Mesenchymal stem cell (in vitro differentiated cells and primary cell): Measurements from ENCODE around the gene SORL1.

Experiments
- DNase-seq: peaks from one replicate; pipeline ENCODE4 v3.0.0-alpha.2; 2013
- H2AFZ ChIP-seq: one replicate; pipeline ENCODE4 v1.6.1; 2013; ENCODE audit warnings: low read depth, mild to moderate bottlenecking, control low read depth, inconsistent platforms, low read length, moderate library complexity
- H2AK5ac ChIP-seq: 2 replicates; pipeline ENCODE4 v1.6.1; 2013; ENCODE audit warnings: low read length, moderate library complexity, mild to moderate bottlenecking, inconsistent platforms; ENCODE audit not compliant: severe bottlenecking
- H2BK120ac ChIP-seq: one replicate; pipeline ENCODE4 v1.6.1; 2013; ENCODE audit warnings: low read depth, mild to moderate bottlenecking, inconsistent platforms, low read length, moderate library complexity
- H2BK12ac ChIP-seq, 2 experiments: one replicate each; pipeline ENCODE4 v1.6.1; 2013; ENCODE audit warnings: inconsistent platforms in 2 of 2, low read length in 2 of 2, mild to moderate bottlenecking in 2 of 2, moderate library complexity in 2 of 2, control low read depth in 1 of 2
- H2BK15ac ChIP-seq: one replicate; pipeline ENCODE4 v1.6.1; 2013; ENCODE audit warnings: mild to moderate bottlenecking, low read depth, inconsistent platforms; ENCODE audit not compliant: poor library complexity, severe bottlenecking
- H2BK5ac ChIP-seq: 2 replicates; pipeline ENCODE4 v1.6.1; 2013; ENCODE audit warnings: low read depth, mild to moderate bottlenecking, low read length, control low read depth, inconsistent platforms; ENCODE audit not compliant: poor library complexity, severe bottlenecking
- H3K14ac ChIP-seq, 2 experiments: one replicate each; pipeline ENCODE4 v1.6.1; 2013; ENCODE audit warnings: inconsistent platforms in 2 of 2, low read length in 2 of 2, control low read depth in 1 of 2, mild to moderate bottlenecking in 1 of 2, moderate library complexity in 1 of 2
- H3K18ac ChIP-seq, 2 experiments: one replicate each; pipeline ENCODE4 v1.6.1; 2013; ENCODE audit warnings: inconsistent platforms in 2 of 2, low read length in 2 of 2, control low read depth in 1 of 2, low read depth in 1 of 2, mild to moderate bottlenecking in 1 of 2
- H3K23ac ChIP-seq, 2 experiments: one replicate each; pipeline ENCODE4 v1.6.1; 2013; ENCODE audit warnings: inconsistent platforms in 2 of 2, low read length in 2 of 2, mild to moderate bottlenecking in 2 of 2, moderate library complexity in 2 of 2, control low read depth in 1 of 2
- H3K27ac ChIP-seq: 2 replicates; pipeline ENCODE4 v1.5.1; 2013; ENCODE audit warnings: mild to moderate bottlenecking, moderate library complexity, low read length, control low read depth, inconsistent platforms; ENCODE audit not compliant: poor library complexity, severe bottlenecking
- H3K27me3 ChIP-seq, 2 experiments: 2 replicates each; pipeline versions ENCODE4 v1.6.1 to v1.7.0; 2013; ENCODE audit warnings: low read length in 2 of 2, mild to moderate bottlenecking in 2 of 2, moderate library complexity in 2 of 2, control low read depth in 1 of 2, inconsistent platforms in 1 of 2; ENCODE audit not compliant: control insufficient read depth in 1 of 2, insufficient read depth in 1 of 2
- H3K36me3 ChIP-seq, 2 experiments: 2 replicates each; pipeline versions ENCODE4 v1.6.1 to v1.7.0; 2013; ENCODE audit warnings: low read length in 2 of 2, control low read depth in 1 of 2, inconsistent platforms in 1 of 2, low read depth in 1 of 2, mild to moderate bottlenecking in 1 of 2; ENCODE audit not compliant: insufficient read depth in 2 of 2, control insufficient read depth in 1 of 2
- H3K4ac ChIP-seq, 2 experiments: one replicate each; pipeline ENCODE4 v1.6.1; 2013; ENCODE audit warnings: inconsistent platforms in 2 of 2, low read length in 2 of 2, mild to moderate bottlenecking in 2 of 2, moderate library complexity in 2 of 2, control low read depth in 1 of 2, low read depth in 1 of 2
- H3K4me1 ChIP-seq: 2 replicates; pipeline ENCODE4 v1.6.1; 2013; ENCODE audit warnings: low read depth, low read length, control low read depth; ENCODE audit not compliant: control insufficient read depth, insufficient read depth
- H3K4me2 ChIP-seq: 2 replicates; pipeline ENCODE4 v1.6.1; 2013; ENCODE audit warnings: low read length, mild to moderate bottlenecking, inconsistent platforms; ENCODE audit not compliant: poor library complexity, severe bottlenecking
- H3K4me3 ChIP-seq, 2 experiments: 2 replicates each; pipeline versions ENCODE4 v1.5.1 to v1.7.0; 2013; ENCODE audit warnings: low read length in 2 of 2, mild to moderate bottlenecking in 2 of 2, control low read depth in 1 of 2, low read depth in 1 of 2; ENCODE audit not compliant: insufficient read depth in 1 of 2
- H3K79me1 ChIP-seq: replicated peaks from 2 replicates; pipeline ENCODE4 v1.6.1; 2013; ENCODE audit warnings: mild to moderate bottlenecking, control low read depth, low read length, inconsistent platforms; ENCODE audit not compliant: poor library complexity, severe bottlenecking
- H3K9ac ChIP-seq: 2 replicates; pipeline ENCODE4 v1.7.0; 2013; ENCODE audit warnings: mild to moderate bottlenecking, low read length, moderate library complexity
- H3K9me3 ChIP-seq: 2 replicates; pipeline ENCODE4 v1.7.0; 2013; ENCODE audit warnings: mild to moderate bottlenecking, low read length; ENCODE audit not compliant: control insufficient read depth
- H4K8ac ChIP-seq: one replicate; pipeline ENCODE4 v1.6.1; 2013; ENCODE audit warnings: inconsistent platforms, mild to moderate bottlenecking, low read length, moderate library complexity
- H4K91ac ChIP-seq: one replicate; pipeline ENCODE4 v1.6.1; 2013; ENCODE audit warnings: mild to moderate bottlenecking, low read length, inconsistent platforms
- WGBS: methylation state at CpG from one replicate; pipeline ENCODE4 v1.1.7; 2013; ENCODE audit warnings: mixed read lengths; 5-methylcytosine and 5-hydroxymethylcytosine counted together

SORL1 gene

GRCh38 chr11:121608545-121609098, 156.5 kb downstream of the SORL1 start:
- no peak overlapping the region for H4K8ac ChIP-seq
- no peak for DNase-seq
- no peak overlapping the region for H2AK5ac ChIP-seq
- peaks cover 0 to 8% of the 10 kb centered on the region in 2 experiments for H3K27me3 ChIP-seq
- no peak overlapping the region for H3K4ac ChIP-seq
- H2BK15ac ChIP-seq = no peak overlapping the region
- H2BK12ac ChIP-seq = no peak overlapping the region
- no peaks in the 10 kb centered on the region for H3K4me1 ChIP-seq
- H3K79me1 ChIP-seq = no peaks in the 10 kb centered on the region
- H3K23ac ChIP-seq = no peak overlapping the region
- no peak overlapping the region for H4K91ac ChIP-seq
- H3K36me3 ChIP-seq = no peaks in the 10 kb centered on the region
- H3K18ac ChIP-seq = no peak overlapping the region
- no peak overlapping the region for H3K9ac ChIP-seq
- no peak overlapping the region for H3K4me2 ChIP-seq
- WGBS = 92% methylated on average over 9 of the region's 9 CpGs
- H3K9me3 ChIP-seq = no peaks in the 10 kb centered on the region
- no peak overlapping the region for H3K14ac ChIP-seq
- H2AFZ ChIP-seq = no peak overlapping the region
- H3K27ac ChIP-seq = no peak overlapping the region
- H2BK120ac ChIP-seq = no peak overlapping the region
- no peak overlapping the region for H2BK5ac ChIP-seq
- no peak overlapping the region for H3K4me3 ChIP-seq

DNA sequence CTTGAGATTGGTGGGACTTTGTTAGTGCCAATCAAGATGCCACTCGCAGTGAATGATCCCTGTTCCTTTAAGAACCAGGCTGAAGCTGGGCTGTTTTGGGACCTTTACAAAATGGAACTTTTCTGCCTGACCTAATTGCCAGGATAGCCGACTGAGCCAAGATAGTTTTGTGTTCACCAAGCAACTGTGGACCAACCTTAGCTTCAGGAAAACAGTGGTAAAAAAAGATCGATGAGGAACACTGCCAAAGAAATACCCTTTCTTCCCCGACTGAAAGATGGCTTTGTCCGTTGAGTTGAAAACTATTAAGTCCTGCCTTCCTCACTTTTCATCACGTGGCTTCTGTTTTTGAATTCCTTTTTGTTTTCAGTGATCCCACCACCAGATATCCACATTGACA, 158.6 kb downstream of the SORL1 start:
- peaks cover 2% of the 10 kb centered on the region for H3K4me1 ChIP-seq
- no peak overlapping the region for H2BK5ac ChIP-seq
- H3K27me3 ChIP-seq = peaks cover 0 to 8% of the 10 kb centered on the region in 2 experiments
- H2AK5ac ChIP-seq = no peak overlapping the region
- no peak overlapping the region for H3K14ac ChIP-seq
- no peak overlapping the region for H2BK120ac ChIP-seq
- H3K4ac ChIP-seq = no peak overlapping the region
- no peak overlapping the region for H2AFZ ChIP-seq
- no peak overlapping the region for H3K4me3 ChIP-seq
- H4K91ac ChIP-seq = no peak overlapping the region
- H2BK12ac ChIP-seq = no peak overlapping the region
- WGBS = 95% methylated on average over 6 of the region's 6 CpGs
- H3K9ac ChIP-seq = no peak overlapping the region
- no peak overlapping the region for H4K8ac ChIP-seq
- H3K4me2 ChIP-seq = no peak overlapping the region
- H3K79me1 ChIP-seq = no peaks in the 10 kb centered on the region
- H3K23ac ChIP-seq = no peak overlapping the region
- no peaks in the 10 kb centered on the region for H3K9me3 ChIP-seq
- DNase-seq = no peak
- H2BK15ac ChIP-seq = no peak overlapping the region
- no peak overlapping the region for H3K18ac ChIP-seq
- H3K27ac ChIP-seq = no peak overlapping the region
- H3K36me3 ChIP-seq = no peaks in the 10 kb centered on the region

GRCh38 chr11:121611242-121611641, 159.1 kb downstream of the SORL1 start:
- Histone ChIP-seq H2BK120ac (no peak overlapping the region), H3K9ac (no peak overlapping the region), H2BK12ac (no peak overlapping the region), H3K4ac (no peak overlapping the region), H4K91ac (no peak overlapping the region), H3K18ac (no peak overlapping the region), H3K4me1 (peaks cover 2% of the 10 kb centered on the region), H2AFZ (no peak overlapping the region), H3K14ac (no peak overlapping the region), H3K4me3 (no peak overlapping the region), H2AK5ac (no peak overlapping the region), H2BK15ac (no peak overlapping the region), H3K9me3 (no peaks in the 10 kb centered on the region), H3K4me2 (no peak overlapping the region), H2BK5ac (no peak overlapping the region), H3K27ac (no peak overlapping the region), H3K23ac (no peak overlapping the region), H4K8ac (no peak overlapping the region), H3K79me1 (no peaks in the 10 kb centered on the region), H3K36me3 (no peaks in the 10 kb centered on the region), H3K27me3 (peaks cover 0 to 8% of the 10 kb centered on the region in 2 experiments)
- WGBS = 95% methylated on average over 6 of the region's 6 CpGs
- DNase-seq = no peak

DNA sequence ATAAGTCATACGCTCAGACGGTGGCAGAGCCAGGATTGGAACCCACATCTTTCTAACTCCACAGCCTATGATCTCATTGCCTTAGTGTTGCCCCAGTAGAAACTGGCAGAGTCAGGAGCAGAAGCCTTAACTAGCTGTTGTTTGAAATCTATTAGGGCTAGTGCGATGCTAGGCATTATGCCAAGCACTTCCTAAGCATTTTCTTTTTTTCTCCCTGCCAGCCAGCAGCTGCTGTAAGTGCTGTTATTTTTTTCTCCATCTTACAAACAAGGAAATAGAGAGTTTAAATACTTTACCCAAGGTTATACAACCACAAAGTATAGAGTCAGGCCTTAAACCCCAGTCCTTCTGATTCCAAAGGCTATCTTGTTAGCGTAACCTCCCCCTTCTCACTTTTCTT, 161.6 kb downstream of the SORL1 start:
- no peak for DNase-seq
- Histone ChIP-seq H2AFZ (no peak overlapping the region), H2BK120ac (no peak overlapping the region), H3K36me3 (no peaks in the 10 kb centered on the region), H3K18ac (no peak overlapping the region), H3K4me3 (no peak overlapping the region), H3K9ac (no peak overlapping the region), H3K4me1 (peaks cover 2% of the 10 kb centered on the region), H2AK5ac (no peak overlapping the region), H3K4me2 (no peak overlapping the region), H2BK15ac (no peak overlapping the region), H2BK5ac (no peak overlapping the region), H3K23ac (no peak overlapping the region), H3K4ac (no peak overlapping the region), H4K8ac (no peak overlapping the region), H3K79me1 (no peaks in the 10 kb centered on the region), H3K27ac (no peak overlapping the region), H3K14ac (no peak overlapping the region), H3K9me3 (no peaks in the 10 kb centered on the region), H2BK12ac (no peak overlapping the region), H4K91ac (no peak overlapping the region), H3K27me3 (peaks cover 0 to 8% of the 10 kb centered on the region in 2 experiments)
- WGBS = 92% methylated on average over 3 of the region's 4 CpGs
